ENCODE data around the gene PDE9A.

PDE9A gene

DNA sequence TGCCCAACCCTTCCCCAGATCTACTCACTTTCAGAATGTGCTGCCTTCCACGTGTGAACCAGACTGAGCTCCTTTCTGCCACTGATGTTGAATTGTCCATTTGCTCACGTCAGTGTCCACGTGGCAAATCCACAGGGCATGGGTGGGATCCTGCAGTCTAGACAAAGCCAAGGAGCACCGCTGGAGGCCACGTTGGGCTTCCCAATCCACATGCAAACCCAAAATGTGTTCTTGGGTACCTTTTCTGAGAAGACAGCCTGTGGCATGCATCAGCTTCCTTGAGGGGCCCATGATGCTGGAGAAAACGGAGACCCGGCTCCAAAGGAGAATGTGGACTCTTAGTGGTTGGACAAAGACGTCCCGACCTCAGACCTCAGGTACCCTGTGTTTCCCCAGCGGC is 87.6 kb downstream of the PDE9A start:
- Histone ChIP-seq H3K9me3 (ENCODE audit: control extremely low read depth in 1 of 5, control insufficient read depth in 4 of 5, insufficient read depth in 2 of 5, low read depth in 1 of 5, low read length in 4 of 5) (no peaks in the 10 kb centered on the region), H3K4me3 (ENCODE audit: control insufficient read depth in 1 of 7, extremely low read depth in 1 of 7, insufficient read depth in 4 of 7, low read depth in 2 of 7, low read length in 6 of 7) (no peak overlapping the region), H3K27ac (ENCODE audit: insufficient read depth in 1 of 2, low read depth in 1 of 2, low read length in 2 of 2, poor library complexity in 1 of 2, severe bottlenecking in 2 of 2) (no peak overlapping the region), H3K4me1 (ENCODE audit: control extremely low read depth in 1 of 4, control insufficient read depth in 4 of 4, insufficient read depth in 4 of 4, low read length in 3 of 4) (peaks cover 0 to 32% (median 19%) of the 10 kb centered on the region in 4 experiments), H3K27me3 (replicated peaks in 2 of 5; ENCODE audit: control insufficient read depth in 4 of 5, insufficient read depth in 5 of 5, low read length in 4 of 5) (no peaks in the 10 kb centered on the region), H3K36me3 (ENCODE audit: control insufficient read depth in 4 of 4, insufficient read depth in 4 of 4, low read length in 3 of 4) (no peaks in the 10 kb centered on the region)
- POLR2A ChIA-PET, result no interaction called here
- 83% methylated on average over 8 of the region's 10 CpGs for WGBS (ENCODE audit: insufficient coverage)
- no peak for DNase-seq
- CTCF ChIA-PET, result interaction anchor here (1.1 to 1.4 kb wide), 3 partner anchors 63 to 198 kb away, joined by 3 to 4 read pairs (median 4); no protein-coding TSS in a partner anchor

- ChIA-PET POLR2A (no interaction called here), CTCF (no interaction called here)
- peaks cover 0 to 27% (median 23%) of the 10 kb centered on the region in 4 experiments for H3K4me1 ChIP-seq (ENCODE audit: control extremely low read depth in 1 of 4, control insufficient read depth in 4 of 4, insufficient read depth in 4 of 4, low read length in 3 of 4)
- no peak overlapping the region for H3K27ac ChIP-seq (ENCODE audit: insufficient read depth in 1 of 2, low read depth in 1 of 2, low read length in 2 of 2, poor library complexity in 1 of 2, severe bottlenecking in 2 of 2)
- no peaks in the 10 kb centered on the region for H3K27me3 ChIP-seq (replicated peaks in 2 of 5; ENCODE audit: control insufficient read depth in 4 of 5, insufficient read depth in 5 of 5, low read length in 4 of 5)
- no peaks in the 10 kb centered on the region for H3K9me3 ChIP-seq (ENCODE audit: control extremely low read depth in 1 of 5, control insufficient read depth in 4 of 5, insufficient read depth in 2 of 5, low read depth in 1 of 5, low read length in 4 of 5)
- H3K4me3 ChIP-seq (ENCODE audit: control insufficient read depth in 1 of 7, extremely low read depth in 1 of 7, insufficient read depth in 4 of 7, low read depth in 2 of 7, low read length in 6 of 7), result no peak overlapping the region
- 94% methylated on average over 29 of the region's 30 CpGs for WGBS (ENCODE audit: insufficient coverage)
- H3K36me3 ChIP-seq (ENCODE audit: control insufficient read depth in 4 of 4, insufficient read depth in 4 of 4, low read length in 3 of 4), result no peaks in the 10 kb centered on the region
- DNase-seq, result no peak
Measured at GRCh38 chr21:42744520-42745445, 91.4 kb downstream of the PDE9A start.

GRCh38 chr21:42745511-42746239 is 92.3 kb downstream of the PDE9A start:
- Histone ChIP-seq H3K27me3 (replicated peaks in 2 of 5; ENCODE audit: control insufficient read depth in 4 of 5, insufficient read depth in 5 of 5, low read length in 4 of 5) (no peaks in the 10 kb centered on the region), H3K36me3 (ENCODE audit: control insufficient read depth in 4 of 4, insufficient read depth in 4 of 4, low read length in 3 of 4) (no peaks in the 10 kb centered on the region), H3K9me3 (ENCODE audit: control extremely low read depth in 1 of 5, control insufficient read depth in 4 of 5, insufficient read depth in 2 of 5, low read depth in 1 of 5, low read length in 4 of 5) (no peaks in the 10 kb centered on the region), H3K27ac (ENCODE audit: insufficient read depth in 1 of 2, low read depth in 1 of 2, low read length in 2 of 2, poor library complexity in 1 of 2, severe bottlenecking in 2 of 2) (no peak overlapping the region), H3K4me3 (ENCODE audit: control insufficient read depth in 1 of 7, extremely low read depth in 1 of 7, insufficient read depth in 4 of 7, low read depth in 2 of 7, low read length in 6 of 7) (peak overlapping the region in 1 of 7 experiments; percentile 11), H3K4me1 (ENCODE audit: control extremely low read depth in 1 of 4, control insufficient read depth in 4 of 4, insufficient read depth in 4 of 4, low read length in 3 of 4) (peaks cover 0 to 27% (median 23%) of the 10 kb centered on the region in 4 experiments)
- ChIA-PET CTCF (no interaction called here), POLR2A (no interaction called here)
- WGBS (ENCODE audit: insufficient coverage), result 69% methylated on average over 17 of the region's 22 CpGs
- peak in 2 of 3 donors; percentile 47 to 48 for DNase-seq

DNA sequence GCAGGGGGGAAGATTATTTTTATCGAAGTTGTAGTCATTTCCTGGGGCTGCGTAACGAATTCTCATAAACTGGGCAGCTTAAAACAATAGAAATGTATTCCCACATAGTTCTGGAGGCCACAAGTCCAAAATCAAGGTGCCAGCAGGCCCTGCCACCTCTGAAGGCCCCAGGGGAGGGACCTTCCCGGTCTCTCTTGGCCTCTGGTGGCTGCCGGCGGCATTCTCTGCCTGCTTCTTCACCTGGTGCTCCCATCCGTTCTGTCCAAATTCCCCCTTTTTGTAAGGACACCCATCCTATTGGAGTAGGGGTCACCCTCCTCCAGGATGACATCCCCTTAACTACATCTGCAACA is 92.8 kb downstream of the PDE9A start:
- Histone ChIP-seq H3K9me3 (ENCODE audit: control extremely low read depth in 1 of 5, control insufficient read depth in 4 of 5, insufficient read depth in 2 of 5, low read depth in 1 of 5, low read length in 4 of 5) (no peaks in the 10 kb centered on the region), H3K36me3 (ENCODE audit: control insufficient read depth in 4 of 4, insufficient read depth in 4 of 4, low read length in 3 of 4) (no peaks in the 10 kb centered on the region), H3K27ac (ENCODE audit: insufficient read depth in 1 of 2, low read depth in 1 of 2, low read length in 2 of 2, poor library complexity in 1 of 2, severe bottlenecking in 2 of 2) (no peak overlapping the region), H3K4me1 (ENCODE audit: control extremely low read depth in 1 of 4, control insufficient read depth in 4 of 4, insufficient read depth in 4 of 4, low read length in 3 of 4) (peaks cover 0 to 27% (median 23%) of the 10 kb centered on the region in 4 experiments), H3K4me3 (ENCODE audit: control insufficient read depth in 1 of 7, extremely low read depth in 1 of 7, insufficient read depth in 4 of 7, low read depth in 2 of 7, low read length in 6 of 7) (peak overlapping the region in 1 of 7 experiments; percentile 11), H3K27me3 (replicated peaks in 2 of 5; ENCODE audit: control insufficient read depth in 4 of 5, insufficient read depth in 5 of 5, low read length in 4 of 5) (no peaks in the 10 kb centered on the region)
- CTCF ChIA-PET, result no interaction called here
- POLR2A ChIA-PET, result interaction anchor here (0.8 kb wide), 1 partner anchor 287 kb away, joined by 3 read pairs; no protein-coding TSS in a partner anchor
- 49% methylated on average over 6 of the region's 7 CpGs for WGBS (ENCODE audit: insufficient coverage)
- DNase-seq, result no peak

GRCh38 chr21:42746593-42747275 is 93.3 kb downstream of the PDE9A start:
- H3K27me3 ChIP-seq (replicated peaks in 2 of 5; ENCODE audit: control insufficient read depth in 4 of 5, insufficient read depth in 5 of 5, low read length in 4 of 5), result no peaks in the 10 kb centered on the region
- ChIA-PET POLR2A (interaction anchor here (0.8 kb wide), 1 partner anchor 287 kb away, joined by 3 read pairs; no protein-coding TSS in a partner anchor), CTCF (interaction anchor here (1.1 to 1.2 kb wide), 2 partner anchors 9 to 12 kb away, joined by 3 read pairs; no protein-coding TSS in a partner anchor)
- peak in 2 of 3 donors; percentile 70 to 75 for DNase-seq
- H3K4me1 ChIP-seq (ENCODE audit: control extremely low read depth in 1 of 4, control insufficient read depth in 4 of 4, insufficient read depth in 4 of 4, low read length in 3 of 4), result peaks cover 0 to 27% (median 23%) of the 10 kb centered on the region in 4 experiments
- WGBS (ENCODE audit: insufficient coverage), result 43% methylated on average over 17 of the region's 21 CpGs
- H3K9me3 ChIP-seq (ENCODE audit: control extremely low read depth in 1 of 5, control insufficient read depth in 4 of 5, insufficient read depth in 2 of 5, low read depth in 1 of 5, low read length in 4 of 5), result no peaks in the 10 kb centered on the region
- H3K27ac ChIP-seq (ENCODE audit: insufficient read depth in 1 of 2, low read depth in 1 of 2, low read length in 2 of 2, poor library complexity in 1 of 2, severe bottlenecking in 2 of 2), result no peak overlapping the region
- H3K36me3 ChIP-seq (ENCODE audit: control insufficient read depth in 4 of 4, insufficient read depth in 4 of 4, low read length in 3 of 4), result no peaks in the 10 kb centered on the region
- peak overlapping the region in 2 of 7 experiments; percentile 3 to 19 for H3K4me3 ChIP-seq (ENCODE audit: control insufficient read depth in 1 of 7, extremely low read depth in 1 of 7, insufficient read depth in 4 of 7, low read depth in 2 of 7, low read length in 6 of 7)

DNA sequence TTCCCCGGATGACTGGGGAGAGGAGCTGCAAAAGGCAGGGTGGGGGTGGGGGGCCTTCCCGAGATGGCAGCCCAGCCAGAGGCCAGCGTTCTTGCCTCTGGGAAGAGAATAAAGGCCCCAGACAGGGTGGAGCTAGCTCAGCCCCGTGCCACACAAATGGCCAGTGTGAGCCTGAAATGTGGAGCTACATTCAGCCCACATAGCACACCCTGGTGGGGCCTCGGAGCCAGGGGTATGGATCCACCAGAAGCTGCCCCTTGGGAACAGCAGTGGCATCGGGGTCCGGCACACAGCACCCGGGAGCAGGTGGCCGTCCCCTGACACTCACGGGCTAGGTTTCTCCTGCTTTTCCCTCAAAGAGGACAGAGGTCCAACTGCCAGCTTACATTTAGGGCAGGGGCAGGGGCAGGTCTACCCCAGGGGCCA is 93.9 kb downstream of the PDE9A start:
- Histone ChIP-seq H3K27me3 (replicated peaks in 2 of 5; ENCODE audit: control insufficient read depth in 4 of 5, insufficient read depth in 5 of 5, low read length in 4 of 5) (no peaks in the 10 kb centered on the region), H3K36me3 (ENCODE audit: control insufficient read depth in 4 of 4, insufficient read depth in 4 of 4, low read length in 3 of 4) (no peaks in the 10 kb centered on the region), H3K4me3 (ENCODE audit: control insufficient read depth in 1 of 7, extremely low read depth in 1 of 7, insufficient read depth in 4 of 7, low read depth in 2 of 7, low read length in 6 of 7) (peak overlapping the region in 2 of 7 experiments; percentile 3 to 19), H3K27ac (ENCODE audit: insufficient read depth in 1 of 2, low read depth in 1 of 2, low read length in 2 of 2, poor library complexity in 1 of 2, severe bottlenecking in 2 of 2) (no peak overlapping the region), H3K4me1 (ENCODE audit: control extremely low read depth in 1 of 4, control insufficient read depth in 4 of 4, insufficient read depth in 4 of 4, low read length in 3 of 4) (peaks cover 0 to 27% (median 23%) of the 10 kb centered on the region in 4 experiments), H3K9me3 (ENCODE audit: control extremely low read depth in 1 of 5, control insufficient read depth in 4 of 5, insufficient read depth in 2 of 5, low read depth in 1 of 5, low read length in 4 of 5) (no peaks in the 10 kb centered on the region)
- 94% methylated on average over 7 of the region's 10 CpGs for WGBS (ENCODE audit: insufficient coverage)
- ChIA-PET CTCF (interaction anchor here (1.0 to 1.2 kb wide), 3 partner anchors 10 to 13 kb away, joined by 3 read pairs; no protein-coding TSS in a partner anchor), POLR2A (no interaction called here)
- DNase-seq, result no peak
